Right atrium auricular region (tissue), 2 donors: ENCODE results near the gene ATP1B3. TPM values are rescaled to one million over a fixed set of nuclear protein-coding genes. Genes with fewer than 3 reads are reported as not detected.
A peak's percentile ranks its signal among the peaks of the same experiment; 100 is the strongest.
"Not testable (repeated sequence)": the region's sequence is repeated elsewhere in the genome, so short reads cannot be mapped to it uniquely, and the experiment has no call there.

Experiments
- DNase-seq: peaks from one replicate; pipeline ENCODE4 v3.0.0-alpha.2; 2019; ENCODE audit warnings: low spot score
- H3K27ac ChIP-seq, 2 donors: fragments of 200-600 bp; sonication (generic); 1 replicate in 1 of 2; 2 replicates in 1 of 2; pipeline ENCODE4 v1.5.1; 2016 to 2019
- H3K27me3 ChIP-seq, 2 donors: fragments of 200-600 bp; sonication (generic); one replicate each; pipeline versions ENCODE4 v1.5.1 to v1.6.0; 2017 to 2019
- H3K36me3 ChIP-seq: fragments of 200-600 bp; sonication (generic); one replicate; pipeline ENCODE4 v1.5.1; 2016
- H3K4me1 ChIP-seq, 2 donors: fragments of 200-600 bp; sonication (generic); one replicate each; pipeline versions ENCODE4 v1.5.1 to v1.6.0; 2017 to 2019
- H3K4me3 ChIP-seq, 2 donors: fragments of 200-600 bp; sonication (generic); 1 replicate in 1 of 2; 2 replicates in 1 of 2; pipeline ENCODE4 v1.5.1; 2017 to 2019; ENCODE audit warnings: mild to moderate bottlenecking in 1 of 2, moderate library complexity in 1 of 2
- H3K9me3 ChIP-seq, 2 donors: fragments of 200-600 bp; sonication (generic); one replicate each; pipeline ENCODE4 v1.5.1; 2019
- total RNA-seq, 2 donors: library from RNA; depleted of rRNA; stranded (reverse); fragments of >200 nt; gene quantifications; one replicate each; pipeline ENCODE4 v1.1.0, GENCODE V29; 2016
- TF ChIP-seq, protein P1 (sequence below), 2 donors: fragments of 200-600 bp; sonication (generic); IDR thresholded peaks; one replicate each; pipeline ENCODE4 v1.5.1; 2019; ENCODE audit warnings: antibody characterized with exemption in 2 of 2

The ATP1B3 gene
- total RNA-seq, 2 donors from 2014 or later: 33.7 to 44.7 TPM

DNA sequence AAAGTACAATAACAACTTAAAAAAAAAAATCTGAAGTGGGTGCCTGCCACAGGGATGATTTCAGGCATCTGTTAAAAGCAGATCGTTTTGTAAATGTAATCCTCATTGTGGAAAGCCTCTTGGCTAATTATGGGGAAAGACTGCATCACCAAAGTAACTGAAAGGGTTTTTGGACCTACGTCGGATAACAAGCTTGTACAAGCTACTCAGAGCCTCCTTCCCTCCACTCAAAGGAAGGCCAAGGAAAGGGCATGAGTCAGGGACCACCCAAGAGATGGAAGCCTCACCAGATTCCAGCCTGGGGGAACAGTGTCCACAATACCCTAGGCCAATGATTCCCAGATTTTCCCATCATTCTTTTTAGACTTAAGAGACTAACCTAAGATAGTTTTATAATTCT lies 84.3 kb downstream of the ATP1B3 start:
- H3K4me1 ChIP-seq: no peaks in the 10 kb centered on the region
- no peaks in the 10 kb centered on the region for H3K9me3 ChIP-seq
- H3K36me3 ChIP-seq: peaks cover 25% of the 10 kb centered on the region
- H3K27ac ChIP-seq: peak overlapping the region; percentile 37 to 68
- peak; percentile 58 for DNase-seq
- H3K27me3 ChIP-seq: no peaks in the 10 kb centered on the region
- H3K4me3 ChIP-seq: no peak overlapping the region
- TF ChIP-seq, protein P1, sequence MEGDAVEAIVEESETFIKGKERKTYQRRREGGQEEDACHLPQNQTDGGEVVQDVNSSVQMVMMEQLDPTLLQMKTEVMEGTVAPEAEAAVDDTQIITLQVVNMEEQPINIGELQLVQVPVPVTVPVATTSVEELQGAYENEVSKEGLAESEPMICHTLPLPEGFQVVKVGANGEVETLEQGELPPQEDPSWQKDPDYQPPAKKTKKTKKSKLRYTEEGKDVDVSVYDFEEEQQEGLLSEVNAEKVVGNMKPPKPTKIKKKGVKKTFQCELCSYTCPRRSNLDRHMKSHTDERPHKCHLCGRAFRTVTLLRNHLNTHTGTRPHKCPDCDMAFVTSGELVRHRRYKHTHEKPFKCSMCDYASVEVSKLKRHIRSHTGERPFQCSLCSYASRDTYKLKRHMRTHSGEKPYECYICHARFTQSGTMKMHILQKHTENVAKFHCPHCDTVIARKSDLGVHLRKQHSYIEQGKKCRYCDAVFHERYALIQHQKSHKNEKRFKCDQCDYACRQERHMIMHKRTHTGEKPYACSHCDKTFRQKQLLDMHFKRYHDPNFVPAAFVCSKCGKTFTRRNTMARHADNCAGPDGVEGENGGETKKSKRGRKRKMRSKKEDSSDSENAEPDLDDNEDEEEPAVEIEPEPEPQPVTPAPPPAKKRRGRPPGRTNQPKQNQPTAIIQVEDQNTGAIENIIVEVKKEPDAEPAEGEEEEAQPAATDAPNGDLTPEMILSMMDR (IDR thresholded peaks at IDR 0.05): no peak

DNA sequence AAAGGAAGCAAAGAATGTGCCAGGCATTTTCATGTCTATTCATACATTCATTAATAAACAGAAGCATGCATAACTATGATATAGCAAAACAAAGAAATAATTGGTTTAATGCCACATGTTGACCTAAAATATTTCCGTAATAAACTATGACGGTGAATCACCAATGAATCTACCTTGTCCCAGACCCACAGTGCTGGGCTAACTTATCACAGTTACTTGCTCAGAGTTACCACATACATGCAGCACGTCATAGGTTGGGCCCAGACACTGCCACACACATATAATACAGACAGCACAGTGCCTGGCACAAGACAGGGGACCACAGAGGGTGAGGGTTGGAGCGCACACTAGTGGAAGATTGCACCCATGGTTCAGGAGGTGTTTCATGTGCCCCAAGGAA lies 86.9 kb downstream of the ATP1B3 start:
- no peaks in the 10 kb centered on the region for H3K4me1 ChIP-seq
- no peak overlapping the region for H3K27ac ChIP-seq
- no peaks in the 10 kb centered on the region for H3K27me3 ChIP-seq
- peaks cover 19% of the 10 kb centered on the region for H3K36me3 ChIP-seq
- H3K9me3 ChIP-seq: no peaks in the 10 kb centered on the region
- TF ChIP-seq, protein P1 (IDR thresholded peaks at IDR 0.05): no peak
- H3K4me3 ChIP-seq: no peak overlapping the region
- DNase-seq: peak; percentile 26

DNA sequence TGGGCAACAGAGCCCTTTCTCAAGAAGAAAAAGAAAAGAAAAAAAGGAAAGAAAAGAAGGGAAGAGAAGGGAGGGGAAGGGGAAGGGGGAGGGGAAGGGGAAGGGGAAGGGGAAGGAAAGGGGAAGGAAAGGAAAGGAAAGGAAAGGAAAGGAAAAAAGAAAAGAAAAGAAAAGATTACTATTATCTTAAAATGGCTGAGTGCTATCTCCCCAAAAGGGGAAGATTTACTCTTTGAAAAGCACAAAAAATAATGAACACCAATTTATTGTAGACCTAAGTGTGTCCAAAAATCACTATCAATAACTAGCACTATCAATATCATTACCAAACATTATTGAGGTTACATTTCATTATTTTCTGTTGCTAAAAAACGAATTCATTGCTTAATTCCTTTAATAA lies 89.0 kb downstream of the ATP1B3 start:
- Histone ChIP-seq H3K36me3 (peaks cover 4% of the 10 kb centered on the region), H3K27me3 (no peaks in the 10 kb centered on the region), H3K4me1 (no peaks in the 10 kb centered on the region), H3K9me3 (no peaks in the 10 kb centered on the region), H3K27ac (no peak overlapping the region), H3K4me3 (no peak overlapping the region)
- no peak for DNase-seq
- TF ChIP-seq, protein P1 (IDR thresholded peaks at IDR 0.05): no peak

GRCh38 chr3:141969711-141970110 lies 93.3 kb downstream of the ATP1B3 start:
- H3K36me3 ChIP-seq: no peaks in the 10 kb centered on the region
- no peak overlapping the region for H3K27ac ChIP-seq
- H3K9me3 ChIP-seq: no peaks in the 10 kb centered on the region
- no peak overlapping the region for H3K4me3 ChIP-seq
- no peak for DNase-seq
- no peaks in the 10 kb centered on the region for H3K27me3 ChIP-seq
- H3K4me1 ChIP-seq: no peaks in the 10 kb centered on the region
- TF ChIP-seq, protein P1 (IDR thresholded peaks at IDR 0.05): no peak

- Histone ChIP-seq H3K9me3 (no peaks in the 10 kb centered on the region), H3K4me3 (no peak overlapping the region), H3K36me3 (no peaks in the 10 kb centered on the region), H3K4me1 (no peaks in the 10 kb centered on the region), H3K27me3 (no peaks in the 10 kb centered on the region), H3K27ac (no peak overlapping the region)
- DNase-seq: no peak
- TF ChIP-seq, protein P1 (IDR thresholded peaks at IDR 0.05): no peak
Measured at GRCh38 chr3:141971571-141971970, 95.1 kb downstream of the ATP1B3 start.

GRCh38 chr3:141972399-141972798 lies 96.0 kb downstream of the ATP1B3 start:
- H3K36me3 ChIP-seq: no peaks in the 10 kb centered on the region
- H3K27ac ChIP-seq: no peak overlapping the region
- H3K27me3 ChIP-seq: no peaks in the 10 kb centered on the region
- DNase-seq: no peak
- H3K4me3 ChIP-seq: no peak overlapping the region
- no peaks in the 10 kb centered on the region for H3K9me3 ChIP-seq
- H3K4me1 ChIP-seq: no peaks in the 10 kb centered on the region
- TF ChIP-seq, protein P1 (IDR thresholded peaks at IDR 0.05): no peak

- not testable (repeated sequence) for H3K9me3 ChIP-seq, H3K4me1 ChIP-seq, H3K36me3 ChIP-seq, H3K27ac ChIP-seq, DNase-seq, H3K4me3 ChIP-seq, H3K27me3 ChIP-seq
Measured at GRCh38 chr3:141974777-141975176, 98.3 kb downstream of the ATP1B3 start.
